ENCODE results near the gene PTPRK. TPM values are rescaled to one million over a fixed set of nuclear protein-coding genes. Genes with fewer than 3 reads are reported as not detected.

PTPRK gene
- total RNA-seq, 2 donors from 2014 or later, result 94.1 to 117 TPM

DNA sequence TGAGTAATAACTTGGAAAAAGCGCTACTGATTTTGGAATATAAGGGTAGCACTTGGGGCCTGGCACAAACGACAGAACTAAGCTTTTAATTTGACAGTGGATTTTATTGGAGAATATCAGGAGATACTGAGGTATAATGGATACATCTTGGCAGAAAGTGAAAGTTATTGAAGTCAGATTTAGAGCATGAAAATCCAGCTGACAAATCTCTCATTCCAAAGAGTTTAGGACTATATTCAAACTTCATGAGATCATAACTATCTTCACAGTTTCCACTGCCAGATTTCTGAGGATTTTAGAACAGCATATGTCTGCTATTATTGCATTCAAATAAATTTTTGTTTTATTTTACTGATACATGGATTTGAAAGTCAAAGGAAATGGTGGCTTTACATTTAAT lies 487.2 kb downstream of the PTPRK start:
- H3K9me3 ChIP-seq, result no peaks in the 10 kb centered on the region
- no peak for DNase-seq
- no peaks in the 10 kb centered on the region for H3K27me3 ChIP-seq
- no peak overlapping the region for H3K27ac ChIP-seq
- intact Hi-C loops (cut with DNase I), result no loop called here
- TF ChIP-seq, protein P1, sequence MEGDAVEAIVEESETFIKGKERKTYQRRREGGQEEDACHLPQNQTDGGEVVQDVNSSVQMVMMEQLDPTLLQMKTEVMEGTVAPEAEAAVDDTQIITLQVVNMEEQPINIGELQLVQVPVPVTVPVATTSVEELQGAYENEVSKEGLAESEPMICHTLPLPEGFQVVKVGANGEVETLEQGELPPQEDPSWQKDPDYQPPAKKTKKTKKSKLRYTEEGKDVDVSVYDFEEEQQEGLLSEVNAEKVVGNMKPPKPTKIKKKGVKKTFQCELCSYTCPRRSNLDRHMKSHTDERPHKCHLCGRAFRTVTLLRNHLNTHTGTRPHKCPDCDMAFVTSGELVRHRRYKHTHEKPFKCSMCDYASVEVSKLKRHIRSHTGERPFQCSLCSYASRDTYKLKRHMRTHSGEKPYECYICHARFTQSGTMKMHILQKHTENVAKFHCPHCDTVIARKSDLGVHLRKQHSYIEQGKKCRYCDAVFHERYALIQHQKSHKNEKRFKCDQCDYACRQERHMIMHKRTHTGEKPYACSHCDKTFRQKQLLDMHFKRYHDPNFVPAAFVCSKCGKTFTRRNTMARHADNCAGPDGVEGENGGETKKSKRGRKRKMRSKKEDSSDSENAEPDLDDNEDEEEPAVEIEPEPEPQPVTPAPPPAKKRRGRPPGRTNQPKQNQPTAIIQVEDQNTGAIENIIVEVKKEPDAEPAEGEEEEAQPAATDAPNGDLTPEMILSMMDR (IDR thresholded peaks at IDR 0.05), result no peak
- H3K4me1 ChIP-seq, result no peaks in the 10 kb centered on the region
- H3K9ac ChIP-seq (ENCODE audit: low read depth in 2 of 2, low read length in 2 of 2), result no peak overlapping the region
- H3K4me3 ChIP-seq, result no peak overlapping the region
- H3K36me3 ChIP-seq, result no peaks in the 10 kb centered on the region

DNA sequence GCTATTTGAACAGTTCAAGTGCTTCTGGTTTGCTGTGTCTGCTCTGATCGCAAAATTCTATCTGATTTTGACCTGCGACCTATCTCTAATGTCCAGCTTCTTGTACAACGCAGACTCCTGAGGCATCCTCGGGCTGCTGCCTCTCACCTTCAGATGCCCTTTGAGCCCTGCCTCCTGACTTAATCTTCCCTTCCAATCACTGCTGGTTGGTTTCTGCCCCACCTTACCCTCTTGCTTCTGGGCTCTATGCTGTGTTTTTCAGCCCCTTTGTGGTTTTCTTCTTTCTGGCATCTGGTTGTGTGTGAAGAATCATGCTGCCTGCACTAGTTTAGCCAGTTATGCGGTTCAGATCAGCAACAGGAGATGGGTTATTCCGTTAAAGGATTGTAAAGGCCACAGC lies 488.4 kb downstream of the PTPRK start:
- Histone ChIP-seq H3K4me1 (no peaks in the 10 kb centered on the region), H3K27me3 (no peaks in the 10 kb centered on the region), H3K9me3 (no peaks in the 10 kb centered on the region), H3K9ac (ENCODE audit: low read depth in 2 of 2, low read length in 2 of 2) (no peak overlapping the region), H3K36me3 (no peaks in the 10 kb centered on the region), H3K27ac (no peak overlapping the region), H3K4me3 (no peak overlapping the region)
- intact Hi-C loops (cut with DNase I), result no loop called here
- TF ChIP-seq, protein P1 (IDR thresholded peaks at IDR 0.05), result no peak
- DNase-seq, result no peak

DNA sequence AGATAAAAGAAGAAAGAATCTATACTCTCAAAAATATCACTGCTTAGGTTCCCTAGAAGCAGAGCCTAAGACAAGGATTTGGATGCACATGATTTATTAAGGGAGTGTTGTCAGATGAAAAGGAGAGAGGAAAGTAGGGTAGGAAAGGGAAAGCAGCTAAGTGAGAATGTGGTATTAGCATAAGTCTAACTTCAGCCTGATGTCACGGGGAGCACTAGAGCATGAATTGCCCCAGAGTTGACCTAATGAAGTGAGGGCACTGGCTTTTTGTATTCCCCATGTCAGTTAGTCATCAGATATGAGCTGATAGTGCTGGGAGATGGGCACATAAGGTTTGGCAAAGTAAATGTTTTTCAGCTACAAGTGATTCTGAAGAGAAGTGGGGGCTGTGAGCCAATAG lies 490.6 kb downstream of the PTPRK start:
- intact Hi-C loops (cut with DNase I), result no loop called here
- TF ChIP-seq, protein P1 (IDR thresholded peaks at IDR 0.05), result no peak
- no peak overlapping the region for H3K9ac ChIP-seq (ENCODE audit: low read depth in 2 of 2, low read length in 2 of 2)
- DNase-seq, result no peak
- H3K4me1 ChIP-seq, result no peaks in the 10 kb centered on the region
- no peaks in the 10 kb centered on the region for H3K27me3 ChIP-seq
- no peak overlapping the region for H3K27ac ChIP-seq
- no peaks in the 10 kb centered on the region for H3K9me3 ChIP-seq
- no peak overlapping the region for H3K4me3 ChIP-seq
- no peaks in the 10 kb centered on the region for H3K36me3 ChIP-seq

DNA sequence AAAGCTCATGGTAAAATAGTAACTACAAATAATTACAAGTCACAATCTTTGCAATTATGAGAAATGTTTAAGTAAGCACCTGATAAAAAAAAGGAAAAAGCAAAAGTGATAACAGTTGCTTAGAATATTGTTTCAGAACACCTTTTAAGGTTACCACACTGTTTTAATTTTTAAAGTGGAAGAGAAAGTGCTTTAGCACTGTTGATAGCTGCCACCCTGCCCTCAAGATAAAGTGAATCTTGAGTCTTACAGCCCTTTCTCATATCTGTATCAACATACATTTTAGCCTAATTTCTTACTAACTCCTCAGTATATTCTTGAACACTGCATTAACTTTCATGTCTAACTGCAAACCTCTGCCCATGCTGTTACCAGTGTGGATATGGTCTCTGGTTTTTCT lies 492.2 kb downstream of the PTPRK start:
- no peak for DNase-seq
- TF ChIP-seq, protein P1 (IDR thresholded peaks at IDR 0.05), result no peak
- Histone ChIP-seq H3K27ac (no peak overlapping the region), H3K36me3 (no peaks in the 10 kb centered on the region), H3K9ac (ENCODE audit: low read depth in 2 of 2, low read length in 2 of 2) (no peak overlapping the region), H3K4me1 (no peaks in the 10 kb centered on the region), H3K9me3 (no peaks in the 10 kb centered on the region), H3K4me3 (no peak overlapping the region), H3K27me3 (no peaks in the 10 kb centered on the region)
- intact Hi-C loops (cut with DNase I), result no loop called here

DNA sequence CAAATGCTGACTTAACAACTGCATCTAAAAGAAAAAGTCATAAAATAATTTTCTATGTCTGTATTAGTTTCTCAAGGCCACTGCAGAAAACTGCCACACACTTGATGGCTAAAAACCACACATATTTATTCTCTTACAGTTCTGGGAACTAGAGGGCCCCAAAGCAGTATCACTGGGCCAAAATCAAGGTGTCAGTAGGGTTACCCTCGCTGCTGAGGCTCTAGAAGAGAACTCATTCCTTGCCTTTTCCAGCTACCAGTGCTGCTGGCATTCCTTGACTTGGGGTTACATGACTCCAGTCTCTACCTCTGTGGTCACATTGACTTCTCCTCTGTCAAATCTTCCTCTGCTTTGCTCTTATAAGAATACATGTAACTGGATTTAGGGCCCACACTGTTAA lies 494.9 kb downstream of the PTPRK start:
- no peak overlapping the region for H3K9ac ChIP-seq (ENCODE audit: low read depth in 2 of 2, low read length in 2 of 2)
- intact Hi-C loops (cut with DNase I), result no loop called here
- no peaks in the 10 kb centered on the region for H3K9me3 ChIP-seq
- H3K4me1 ChIP-seq, result no peaks in the 10 kb centered on the region
- H3K4me3 ChIP-seq, result no peak overlapping the region
- TF ChIP-seq, protein P1 (IDR thresholded peaks at IDR 0.05), result no peak
- DNase-seq, result no peak
- H3K36me3 ChIP-seq, result no peaks in the 10 kb centered on the region
- H3K27ac ChIP-seq, result no peak overlapping the region
- H3K27me3 ChIP-seq, result no peaks in the 10 kb centered on the region

DNA sequence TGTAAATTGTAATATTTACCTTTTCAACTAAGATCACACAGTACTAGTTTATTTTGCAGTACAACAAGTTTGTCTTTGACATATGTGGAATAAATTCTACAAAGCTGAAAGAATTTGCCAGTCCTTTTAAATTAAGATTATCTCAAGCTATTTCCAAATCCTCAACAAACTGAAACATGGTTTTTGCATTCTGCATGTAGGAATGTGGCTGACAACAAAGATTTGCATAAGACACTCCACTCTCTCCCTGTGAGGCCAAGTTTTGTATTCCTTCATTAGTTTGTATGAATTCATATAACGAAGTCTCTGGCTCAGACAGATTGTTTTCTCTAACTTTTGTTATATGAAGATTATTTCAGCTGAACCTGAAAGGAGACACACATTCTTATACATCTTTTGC lies 495.4 kb downstream of the PTPRK start:
- TF ChIP-seq, protein P1 (IDR thresholded peaks at IDR 0.05), result no peak
- Histone ChIP-seq H3K9me3 (no peaks in the 10 kb centered on the region), H3K4me1 (no peaks in the 10 kb centered on the region), H3K27me3 (no peaks in the 10 kb centered on the region), H3K27ac (no peak overlapping the region), H3K4me3 (no peak overlapping the region), H3K9ac (ENCODE audit: low read depth in 2 of 2, low read length in 2 of 2) (no peak overlapping the region), H3K36me3 (no peaks in the 10 kb centered on the region)
- no peak for DNase-seq
- intact Hi-C loops (cut with DNase I), result no loop called here

Measured in colonic mucosa (tissue), 4 donors.